ENCODE results near the gene RPGRIP1. TPM values are rescaled to one million over a fixed set of nuclear protein-coding genes. Genes with fewer than 3 reads are reported as not detected.

Gene RPGRIP1
- total RNA-seq, 1 donor from 2014 or later: 0.30 TPM

- intact Hi-C loops (cut with micrococcal nuclease): no loop called here
- H3K27ac ChIP-seq (replicated peaks): peak overlapping the region; percentile 79
Measured at GRCh38 chr14:21307637-21308036, 27.8 kb downstream of the RPGRIP1 start.

DNA sequence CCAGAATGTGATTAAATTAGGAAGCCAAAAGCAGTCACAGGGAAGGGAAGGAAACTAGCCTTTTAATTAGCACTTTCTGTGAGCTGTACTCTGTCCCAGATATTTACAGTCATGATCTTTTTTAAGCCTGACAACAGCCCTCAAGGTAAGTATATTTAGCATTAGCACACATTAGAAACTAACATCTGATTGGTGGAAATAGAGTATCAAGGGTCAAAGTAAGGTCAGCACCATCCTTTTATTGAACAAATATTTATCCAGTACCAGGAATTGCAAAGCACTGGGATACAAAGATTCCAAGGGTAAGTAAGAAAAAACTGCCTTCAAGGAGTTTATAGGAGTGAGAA is 28.2 kb downstream of the RPGRIP1 start:
- no peaks in the 10 kb centered on the region for H3K9me3 ChIP-seq (replicated peaks)
- no peaks in the 10 kb centered on the region for H3K36me3 ChIP-seq
- peaks cover 17% of the 10 kb centered on the region for H3K4me1 ChIP-seq
- no peak for DNase-seq
- no peak for TF ChIP-seq CTCF (IDR thresholded peaks at IDR 0.05; ENCODE audit: borderline replicate concordance)
- H3K27me3 ChIP-seq (ENCODE audit: low read depth): peaks cover 4% of the 10 kb centered on the region
- intact Hi-C loops (cut with micrococcal nuclease): no loop called here
- peak overlapping the region; percentile 60 for H3K4me3 ChIP-seq
- H3K27ac ChIP-seq (replicated peaks): peak overlapping the region; percentile 79

More at GRCh38 chr14:21307637-21308036, 27.8 kb downstream of the RPGRIP1 start:
- Histone ChIP-seq H3K27me3 (ENCODE audit: low read depth) (peaks cover 4% of the 10 kb centered on the region), H3K4me1 (peaks cover 17% of the 10 kb centered on the region), H3K4me3 (no peak overlapping the region), H3K36me3 (no peaks in the 10 kb centered on the region), H3K9me3 (replicated peaks) (no peaks in the 10 kb centered on the region)
- DNase-seq: no peak
- TF ChIP-seq CTCF (IDR thresholded peaks at IDR 0.05; ENCODE audit: borderline replicate concordance): no peak

DNA sequence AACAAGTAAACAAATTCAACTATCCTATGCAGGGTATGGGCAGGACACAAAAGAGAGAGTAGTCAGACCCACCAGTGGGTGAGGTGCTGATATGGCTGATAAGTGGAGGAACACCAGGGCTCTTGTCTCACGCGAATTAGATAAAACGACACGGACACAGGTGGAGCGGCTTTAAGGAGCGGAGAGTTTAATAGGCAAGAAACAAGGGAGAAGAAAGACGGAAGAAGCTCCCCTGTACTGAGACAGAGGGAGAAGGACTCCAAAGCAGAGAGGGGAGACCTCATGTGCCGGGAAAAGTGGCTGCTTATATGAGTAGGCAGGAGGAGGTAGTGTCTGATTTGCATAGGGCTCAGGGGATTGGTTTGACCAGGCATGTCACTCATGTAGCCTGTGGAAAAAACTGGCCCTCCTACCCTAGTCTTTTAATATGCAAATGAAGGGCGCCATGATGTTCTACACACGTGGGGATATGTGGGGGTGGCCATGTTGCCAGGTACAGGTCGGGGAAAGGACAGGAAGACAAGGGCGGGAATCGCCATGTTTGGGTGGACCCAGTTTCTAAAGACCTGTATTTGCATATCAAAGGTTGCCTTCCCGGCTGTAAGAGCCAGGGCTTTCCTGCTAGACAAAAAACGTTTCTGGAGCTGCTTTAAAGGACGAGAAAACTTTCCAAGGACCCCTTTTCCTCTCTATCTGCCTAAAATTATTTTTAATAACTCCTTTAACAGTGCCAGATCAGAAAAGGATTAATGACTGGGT is 28.8 kb downstream of the RPGRIP1 start:
- H3K27ac ChIP-seq (replicated peaks): peak overlapping the region; percentile 79
- peak; percentile 44 for DNase-seq
- intact Hi-C loops (cut with micrococcal nuclease): no loop called here
- H3K9me3 ChIP-seq (replicated peaks): no peaks in the 10 kb centered on the region
- H3K36me3 ChIP-seq: no peaks in the 10 kb centered on the region
- TF ChIP-seq CTCF (IDR thresholded peaks at IDR 0.05; ENCODE audit: borderline replicate concordance): no peak
- peaks cover 17% of the 10 kb centered on the region for H3K4me1 ChIP-seq
- H3K4me3 ChIP-seq: peak overlapping the region; percentile 60
- H3K27me3 ChIP-seq (ENCODE audit: low read depth): no peaks in the 10 kb centered on the region

DNA sequence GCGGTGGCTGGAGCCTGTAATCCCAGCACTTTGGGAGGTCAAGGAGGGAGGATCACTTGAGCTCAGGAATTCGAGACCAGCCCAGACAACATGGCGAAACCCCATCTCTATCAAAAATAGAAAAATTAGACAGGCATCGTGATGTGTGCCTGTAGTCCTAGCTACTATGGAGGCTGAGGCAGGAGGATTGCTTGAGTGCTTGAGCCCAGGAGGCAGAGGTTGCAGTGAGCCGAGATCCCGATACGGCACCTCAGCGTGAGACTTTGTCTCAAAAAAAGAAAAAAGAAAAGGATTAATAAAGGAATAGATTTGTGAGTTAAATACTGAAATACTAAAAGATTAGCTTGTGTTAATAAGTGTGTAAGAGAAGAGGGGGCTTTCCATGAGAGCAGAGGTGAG is 29.4 kb downstream of the RPGRIP1 start:
- Histone ChIP-seq H3K4me1 (peaks cover 17% of the 10 kb centered on the region), H3K36me3 (no peaks in the 10 kb centered on the region), H3K27me3 (ENCODE audit: low read depth) (no peaks in the 10 kb centered on the region), H3K27ac (replicated peaks) (peak overlapping the region; percentile 79), H3K4me3 (peak overlapping the region; percentile 60), H3K9me3 (replicated peaks) (no peaks in the 10 kb centered on the region)
- no peak for DNase-seq
- TF ChIP-seq CTCF (IDR thresholded peaks at IDR 0.05; ENCODE audit: borderline replicate concordance): no peak
- intact Hi-C loops (cut with micrococcal nuclease): no loop called here

DNA sequence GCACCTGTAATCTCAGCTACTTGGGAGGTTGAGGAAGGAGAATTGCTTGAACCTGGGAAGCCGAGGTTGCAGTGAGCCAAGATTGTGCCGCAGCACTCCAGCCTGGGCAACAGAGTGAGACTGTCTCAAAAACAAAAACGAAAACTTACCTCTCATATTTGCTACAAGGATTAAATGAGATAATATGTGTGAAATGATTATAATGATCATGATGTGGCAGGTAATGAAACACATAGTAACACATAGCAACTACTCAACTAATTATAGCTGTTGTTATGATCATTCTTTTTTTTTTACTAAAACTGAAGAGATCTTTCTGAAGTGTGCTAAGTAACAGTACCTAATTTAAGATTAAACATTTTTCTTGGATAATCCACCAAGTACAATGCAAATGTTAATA is 30.1 kb downstream of the RPGRIP1 start:
- H3K27me3 ChIP-seq (ENCODE audit: low read depth): no peaks in the 10 kb centered on the region
- no peaks in the 10 kb centered on the region for H3K9me3 ChIP-seq (replicated peaks)
- peaks cover 17% of the 10 kb centered on the region for H3K4me1 ChIP-seq
- no peaks in the 10 kb centered on the region for H3K36me3 ChIP-seq
- H3K4me3 ChIP-seq: no peak overlapping the region
- no peak for DNase-seq
- H3K27ac ChIP-seq (replicated peaks): no peak overlapping the region
- intact Hi-C loops (cut with micrococcal nuclease): no loop called here
- no peak for TF ChIP-seq CTCF (IDR thresholded peaks at IDR 0.05; ENCODE audit: borderline replicate concordance)
